ENCODE results near the gene TSSC4.

GRCh38 chr11:2425506-2425905, 25.0 kb downstream of the TSSC4 start:
- TF ChIP-seq CTCF (IDR thresholded peaks at IDR 0.05; ENCODE audit: insufficient read depth, low read depth, low read length) (no peak), EZH2 (IDR thresholded peaks at IDR 0.05; ENCODE audit: insufficient read depth, low read length) (no peak)
